ENCODE measurements around the gene KIAA1614.
"Not testable (repeated sequence)": the region's sequence is repeated elsewhere in the genome, so short reads cannot be mapped to it uniquely, and the experiment has no call there.

KIAA1614 gene

DNA sequence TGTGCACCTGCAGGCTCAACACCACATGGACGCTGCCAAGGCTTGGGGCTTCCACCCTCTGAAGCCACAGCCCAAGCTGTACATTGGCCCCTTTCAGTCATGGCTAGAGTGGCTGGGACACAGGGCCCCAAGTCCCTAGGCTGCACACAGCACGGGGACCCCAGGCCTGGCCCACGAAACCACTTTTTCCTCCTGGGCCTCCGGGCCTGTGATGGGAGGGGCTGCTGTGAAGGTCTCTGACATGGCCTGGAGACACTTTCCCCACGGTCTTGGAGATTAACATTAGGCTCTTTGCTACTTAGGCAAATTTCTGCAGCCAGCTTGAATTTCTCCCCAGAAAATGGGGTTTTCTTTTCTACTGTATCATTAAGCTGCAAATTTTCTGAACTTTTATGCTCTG is 46.9 kb downstream of the KIAA1614 start:
- not testable (repeated sequence) for H3K27me3 ChIP-seq (ENCODE audit: control insufficient read depth, insufficient read depth, low read length); H3K27ac ChIP-seq (ENCODE audit: low read length); H3K4me1 ChIP-seq (ENCODE audit: control insufficient read depth, low read depth, low read length); H3K4me3 ChIP-seq (ENCODE audit: low read length); H3K9ac ChIP-seq (ENCODE audit: low read length); H3K36me3 ChIP-seq (ENCODE audit: control insufficient read depth, low read depth, low read length); H3K9me3 ChIP-seq (ENCODE audit: control insufficient read depth, low read depth, low read length)

DNA sequence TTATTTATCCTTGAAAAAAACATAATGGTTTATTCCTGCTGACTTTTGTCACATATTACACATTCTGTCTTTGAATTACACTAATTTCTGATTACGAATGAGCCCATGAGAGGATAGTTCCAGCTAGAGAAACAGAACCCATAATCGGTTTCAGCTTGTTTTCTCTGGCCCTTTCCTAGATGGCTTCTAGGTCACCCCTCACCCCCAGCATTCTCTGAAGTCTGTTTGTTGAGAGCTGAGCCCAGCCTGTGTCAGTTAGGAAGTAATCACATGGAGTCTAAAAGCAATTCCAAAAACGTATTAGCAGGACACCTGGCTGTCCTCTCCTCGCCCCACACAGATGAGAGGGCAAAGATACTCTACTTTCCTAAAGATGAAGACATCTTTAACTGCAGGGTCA is 48.9 kb downstream of the KIAA1614 start:
- no peak overlapping the region for H3K4me3 ChIP-seq (ENCODE audit: low read length)
- no peak overlapping the region for H3K9ac ChIP-seq (ENCODE audit: low read length)
- no peaks in the 10 kb centered on the region for H3K27me3 ChIP-seq (ENCODE audit: control insufficient read depth, insufficient read depth, low read length)
- H3K4me1 ChIP-seq (ENCODE audit: control insufficient read depth, low read depth, low read length): no peaks in the 10 kb centered on the region
- peaks cover 6% of the 10 kb centered on the region for H3K36me3 ChIP-seq (ENCODE audit: control insufficient read depth, low read depth, low read length)
- H3K9me3 ChIP-seq (ENCODE audit: control insufficient read depth, low read depth, low read length): no peaks in the 10 kb centered on the region
- no peak overlapping the region for H3K27ac ChIP-seq (ENCODE audit: low read length)

DNA sequence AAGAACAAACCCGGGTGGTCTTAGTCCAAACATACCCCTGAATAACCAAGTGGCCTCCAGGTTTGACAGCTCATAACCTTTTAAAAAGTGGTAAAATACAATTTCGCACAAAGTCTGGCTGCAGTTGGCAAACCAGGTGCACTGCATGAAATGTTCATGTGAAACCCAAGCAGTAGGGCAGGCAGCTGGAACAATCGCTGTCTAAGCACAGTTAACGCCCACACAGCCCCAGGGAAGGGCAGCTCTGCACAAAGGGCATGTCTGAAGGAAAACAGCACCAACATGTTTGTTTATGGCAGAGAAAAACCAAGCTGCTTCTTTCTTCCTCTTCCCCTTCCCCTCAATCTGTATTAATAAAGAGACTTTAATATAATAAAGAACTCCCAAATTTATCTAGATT is 49.5 kb downstream of the KIAA1614 start:
- Histone ChIP-seq H3K36me3 (ENCODE audit: control insufficient read depth, low read depth, low read length) (peaks cover 6% of the 10 kb centered on the region), H3K4me3 (ENCODE audit: low read length) (no peak overlapping the region), H3K9ac (ENCODE audit: low read length) (no peak overlapping the region), H3K27ac (ENCODE audit: low read length) (no peak overlapping the region), H3K4me1 (ENCODE audit: control insufficient read depth, low read depth, low read length) (no peaks in the 10 kb centered on the region), H3K27me3 (ENCODE audit: control insufficient read depth, insufficient read depth, low read length) (no peaks in the 10 kb centered on the region), H3K9me3 (ENCODE audit: control insufficient read depth, low read depth, low read length) (no peaks in the 10 kb centered on the region)

DNA sequence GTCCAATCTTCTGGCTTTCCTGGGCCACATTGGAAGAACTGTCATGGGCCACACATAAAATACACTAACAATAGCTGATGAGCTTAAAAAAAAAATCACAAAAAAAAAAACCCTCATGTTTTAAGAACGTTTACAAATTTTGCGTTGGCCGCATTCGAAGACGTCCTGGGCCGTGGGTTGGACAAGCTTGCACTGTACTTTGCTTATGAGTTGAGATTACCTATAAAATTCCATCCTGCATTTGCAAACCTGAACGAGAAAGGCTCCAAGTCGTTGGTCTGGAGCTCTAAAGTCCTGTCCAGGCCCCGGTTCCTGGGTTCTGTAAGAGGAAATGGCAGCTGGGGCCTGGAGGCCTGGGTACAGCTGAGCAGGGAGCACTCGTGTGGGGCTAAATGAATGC is 51.4 kb downstream of the KIAA1614 start:
- Histone ChIP-seq H3K9ac (ENCODE audit: low read length) (no peak overlapping the region), H3K9me3 (ENCODE audit: control insufficient read depth, low read depth, low read length) (no peaks in the 10 kb centered on the region), H3K4me1 (ENCODE audit: control insufficient read depth, low read depth, low read length) (no peaks in the 10 kb centered on the region), H3K27me3 (ENCODE audit: control insufficient read depth, insufficient read depth, low read length) (no peaks in the 10 kb centered on the region), H3K27ac (ENCODE audit: low read length) (no peak overlapping the region), H3K36me3 (ENCODE audit: control insufficient read depth, low read depth, low read length) (peaks cover 6% of the 10 kb centered on the region), H3K4me3 (ENCODE audit: low read length) (no peak overlapping the region)

DNA sequence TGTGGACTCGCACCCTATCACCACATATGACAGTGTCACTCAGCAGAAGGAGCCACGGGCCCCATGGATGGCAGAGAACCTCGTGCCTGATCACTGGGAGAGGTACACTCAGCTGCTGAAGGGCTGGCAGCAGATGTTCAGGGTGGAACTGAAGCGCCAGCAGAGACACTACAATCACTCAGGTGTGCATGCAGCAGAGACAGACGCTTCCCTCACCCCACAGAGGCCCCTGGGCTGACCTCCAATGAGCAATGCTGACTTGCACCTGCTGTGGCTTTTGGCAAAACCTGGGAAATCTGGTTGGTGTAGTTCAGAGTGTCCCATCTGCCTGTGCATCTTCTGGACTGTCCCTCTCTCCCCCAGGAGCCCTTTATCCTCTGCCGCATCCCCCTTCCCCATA is 51.9 kb downstream of the KIAA1614 start:
- H3K9me3 ChIP-seq (ENCODE audit: control insufficient read depth, low read depth, low read length): no peaks in the 10 kb centered on the region
- H3K9ac ChIP-seq (ENCODE audit: low read length): no peak overlapping the region
- H3K36me3 ChIP-seq (ENCODE audit: control insufficient read depth, low read depth, low read length): peaks cover 6% of the 10 kb centered on the region
- H3K4me1 ChIP-seq (ENCODE audit: control insufficient read depth, low read depth, low read length): no peaks in the 10 kb centered on the region
- no peak overlapping the region for H3K4me3 ChIP-seq (ENCODE audit: low read length)
- H3K27ac ChIP-seq (ENCODE audit: low read length): no peak overlapping the region
- no peaks in the 10 kb centered on the region for H3K27me3 ChIP-seq (ENCODE audit: control insufficient read depth, insufficient read depth, low read length)

DNA sequence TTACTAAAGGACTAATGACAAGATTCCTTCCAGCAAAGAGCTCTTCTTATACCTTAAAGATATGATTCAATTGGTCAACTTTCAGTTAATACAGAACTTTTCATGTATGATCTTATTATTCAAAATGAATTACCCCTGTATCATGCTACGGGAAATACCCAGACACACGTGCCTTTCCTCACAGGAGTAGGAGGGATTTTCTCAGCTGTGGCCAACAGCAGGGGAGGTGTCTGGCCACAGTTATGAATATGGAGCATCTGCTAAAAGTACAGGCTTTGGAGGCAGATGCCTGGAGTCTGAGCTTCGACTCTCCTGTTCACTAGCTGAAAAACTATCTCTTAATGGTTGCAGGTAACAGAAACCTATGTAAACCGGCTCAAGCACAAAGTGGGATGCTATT is 53.6 kb downstream of the KIAA1614 start:
- no peaks in the 10 kb centered on the region for H3K4me1 ChIP-seq (ENCODE audit: control insufficient read depth, low read depth, low read length)
- H3K36me3 ChIP-seq (ENCODE audit: control insufficient read depth, low read depth, low read length): peaks cover 10% of the 10 kb centered on the region

DNA sequence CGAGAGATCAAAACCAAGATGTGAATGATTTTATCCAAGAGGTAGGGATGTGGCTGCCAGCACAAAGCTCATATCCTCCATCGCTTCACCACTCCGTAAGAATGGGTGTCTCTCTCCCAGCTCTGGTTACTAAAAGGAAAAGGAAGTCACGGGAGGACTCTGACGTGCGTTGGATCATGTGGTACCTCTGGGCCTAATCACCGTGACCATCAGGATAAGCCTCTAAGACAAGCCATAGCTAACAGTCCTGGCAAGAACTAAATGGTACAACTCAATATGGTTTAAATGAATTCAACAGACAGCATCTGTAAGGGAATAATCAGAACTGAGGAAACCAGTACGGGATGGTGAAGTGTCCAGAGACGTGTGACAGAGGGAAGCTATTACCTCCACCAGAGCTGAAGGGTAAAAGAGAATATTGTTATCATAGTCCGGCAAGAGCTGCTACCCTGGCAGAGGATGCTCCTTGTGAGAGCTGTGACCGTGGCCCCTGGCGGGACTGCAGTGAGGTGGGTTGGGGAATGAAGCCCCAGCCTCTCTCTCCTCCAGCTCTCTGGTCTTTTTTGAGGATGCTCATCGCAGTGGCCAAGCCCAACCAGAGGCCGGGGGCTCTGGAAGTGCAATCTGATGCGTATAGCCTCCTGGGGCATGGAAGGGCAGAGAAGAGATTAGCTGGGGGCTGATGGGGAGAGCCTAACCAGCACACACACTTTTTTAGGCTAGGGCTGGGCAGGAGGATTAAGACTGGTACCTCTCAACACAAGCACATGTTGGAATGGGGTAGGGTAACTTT is 54.2 kb downstream of the KIAA1614 start:
- H3K4me1 ChIP-seq (ENCODE audit: control insufficient read depth, low read depth, low read length): no peaks in the 10 kb centered on the region
- no peaks in the 10 kb centered on the region for H3K27me3 ChIP-seq (ENCODE audit: control insufficient read depth, insufficient read depth, low read length)
- no peak overlapping the region for H3K27ac ChIP-seq (ENCODE audit: low read length)
- H3K9me3 ChIP-seq (ENCODE audit: control insufficient read depth, low read depth, low read length): no peaks in the 10 kb centered on the region
- no peak overlapping the region for H3K4me3 ChIP-seq (ENCODE audit: low read length)
- no peak overlapping the region for H3K9ac ChIP-seq (ENCODE audit: low read length)
- H3K36me3 ChIP-seq (ENCODE audit: control insufficient read depth, low read depth, low read length): peaks cover 7% of the 10 kb centered on the region

More for the DNA sequence above, 53.6 kb downstream of the KIAA1614 start:
- Histone ChIP-seq H3K27ac (ENCODE audit: low read length) (no peak overlapping the region), H3K9me3 (ENCODE audit: control insufficient read depth, low read depth, low read length) (no peaks in the 10 kb centered on the region), H3K4me3 (ENCODE audit: low read length) (no peak overlapping the region), H3K27me3 (ENCODE audit: control insufficient read depth, insufficient read depth, low read length) (no peaks in the 10 kb centered on the region), H3K9ac (ENCODE audit: low read length) (no peak overlapping the region)

DNA sequence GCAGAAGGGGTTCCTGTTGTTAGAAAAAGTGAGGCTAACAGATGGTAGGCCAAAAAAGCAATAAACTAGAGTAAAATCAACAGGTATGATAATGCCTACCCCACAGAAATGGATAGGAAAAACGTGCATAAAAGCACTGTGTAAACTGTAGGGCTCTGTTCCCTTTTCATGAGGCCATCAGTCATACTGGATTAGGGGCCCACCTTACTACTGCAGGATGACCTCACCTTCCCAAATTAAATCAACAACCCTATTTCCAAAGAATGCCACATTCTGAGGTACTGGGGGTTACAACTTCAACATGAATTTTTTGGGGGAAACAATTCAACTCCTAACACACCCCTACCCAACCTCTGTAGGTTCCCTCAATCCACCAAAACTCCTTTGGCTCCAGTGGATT is 54.9 kb downstream of the KIAA1614 start:
- no peaks in the 10 kb centered on the region for H3K4me1 ChIP-seq (ENCODE audit: control insufficient read depth, low read depth, low read length)
- H3K9me3 ChIP-seq (ENCODE audit: control insufficient read depth, low read depth, low read length): no peaks in the 10 kb centered on the region
- no peaks in the 10 kb centered on the region for H3K27me3 ChIP-seq (ENCODE audit: control insufficient read depth, insufficient read depth, low read length)
- H3K36me3 ChIP-seq (ENCODE audit: control insufficient read depth, low read depth, low read length): peaks cover 11% of the 10 kb centered on the region
- no peak overlapping the region for H3K9ac ChIP-seq (ENCODE audit: low read length)
- no peak overlapping the region for H3K4me3 ChIP-seq (ENCODE audit: low read length)
- no peak overlapping the region for H3K27ac ChIP-seq (ENCODE audit: low read length)

DNA sequence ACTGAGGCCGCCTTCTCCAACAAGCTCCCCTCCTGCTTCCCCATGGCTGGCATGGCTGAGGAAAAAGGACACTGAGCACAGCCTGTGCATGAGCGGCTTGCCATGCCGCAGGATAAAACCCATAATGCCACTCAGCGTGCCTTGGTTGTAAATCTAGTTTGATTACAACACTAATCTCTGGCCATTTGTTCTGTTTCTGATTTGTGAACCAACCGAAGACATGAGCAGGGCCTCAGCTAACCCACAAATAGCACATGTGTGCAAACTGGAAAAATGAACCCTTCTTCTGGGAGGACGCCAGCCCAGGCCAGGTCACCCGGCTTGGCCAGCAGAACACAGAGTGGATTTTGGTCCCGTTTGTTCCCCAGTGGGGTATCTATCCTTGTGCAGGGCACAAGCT is 56.1 kb downstream of the KIAA1614 start:
- not testable (repeated sequence) for H3K9ac ChIP-seq (ENCODE audit: low read length); H3K27ac ChIP-seq (ENCODE audit: low read length); H3K4me3 ChIP-seq (ENCODE audit: low read length); H3K27me3 ChIP-seq (ENCODE audit: control insufficient read depth, insufficient read depth, low read length); H3K4me1 ChIP-seq (ENCODE audit: control insufficient read depth, low read depth, low read length); H3K9me3 ChIP-seq (ENCODE audit: control insufficient read depth, low read depth, low read length)
- peaks cover 21% of the 10 kb centered on the region for H3K36me3 ChIP-seq (ENCODE audit: control insufficient read depth, low read depth, low read length)

DNA sequence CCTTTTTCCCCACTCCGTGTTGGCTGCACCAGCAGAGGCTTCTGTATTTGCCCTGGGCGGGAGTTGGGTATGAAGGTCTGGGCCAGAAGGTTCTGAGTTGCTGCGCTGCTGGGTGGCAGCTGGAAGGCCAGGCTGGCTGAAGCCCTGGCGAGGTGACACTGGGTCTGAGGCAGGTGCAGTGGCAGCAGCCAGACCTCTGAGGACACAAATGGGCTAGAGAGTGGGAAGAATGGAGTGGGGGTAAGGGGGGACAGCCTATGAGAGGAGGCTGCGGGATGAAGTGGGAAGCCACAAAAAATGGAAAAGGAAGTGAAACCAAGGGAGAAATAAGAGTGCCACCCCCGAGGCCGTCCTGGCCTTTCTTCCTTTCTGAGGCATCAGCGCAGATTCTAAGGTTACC is 56.7 kb downstream of the KIAA1614 start:
- Histone ChIP-seq H3K4me3 (ENCODE audit: low read length) (no peak overlapping the region), H3K36me3 (ENCODE audit: control insufficient read depth, low read depth, low read length) (peaks cover 26% of the 10 kb centered on the region), H3K9me3 (ENCODE audit: control insufficient read depth, low read depth, low read length) (no peaks in the 10 kb centered on the region), H3K9ac (ENCODE audit: low read length) (no peak overlapping the region), H3K27me3 (ENCODE audit: control insufficient read depth, insufficient read depth, low read length) (no peaks in the 10 kb centered on the region), H3K4me1 (ENCODE audit: control insufficient read depth, low read depth, low read length) (no peaks in the 10 kb centered on the region), H3K27ac (ENCODE audit: low read length) (no peak overlapping the region)

DNA sequence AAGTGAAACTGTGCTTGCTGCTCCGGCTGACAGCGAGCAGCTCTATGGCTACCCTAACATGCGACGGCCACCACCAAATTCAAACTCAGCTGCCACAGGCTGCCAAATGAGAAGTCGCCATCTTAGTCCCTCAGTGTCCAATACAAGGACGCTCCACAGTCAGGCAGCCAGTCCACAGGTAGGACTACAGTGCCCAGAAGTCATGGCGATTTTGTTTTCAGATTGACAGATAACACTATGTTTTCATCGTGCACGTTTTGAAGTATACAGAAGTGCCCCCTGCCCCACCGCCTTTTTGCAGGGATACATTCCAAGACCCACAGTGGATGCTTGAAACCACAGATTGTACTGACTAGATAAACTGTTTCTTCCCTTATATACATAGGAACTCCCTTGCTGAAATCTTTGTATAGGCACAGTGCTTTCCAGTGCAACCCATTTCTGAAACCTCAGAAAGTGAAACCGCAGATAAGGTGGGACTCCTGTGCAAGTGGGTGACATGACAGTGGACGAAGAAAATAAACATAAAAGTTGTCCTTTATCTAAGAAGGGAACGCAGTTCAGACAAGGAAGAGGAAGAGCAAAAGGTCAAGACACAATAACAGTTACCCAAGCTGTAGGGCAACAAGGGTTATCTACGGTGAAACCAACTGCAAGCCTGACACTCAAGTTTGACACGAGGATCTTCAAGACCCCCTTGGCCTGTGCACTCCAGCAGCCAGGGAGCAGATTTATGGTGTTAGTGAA is 57.8 kb downstream of the KIAA1614 start:
- H3K27ac ChIP-seq (ENCODE audit: low read length): no peak overlapping the region
- H3K36me3 ChIP-seq (ENCODE audit: control insufficient read depth, low read depth, low read length): peaks cover 32% of the 10 kb centered on the region
- H3K27me3 ChIP-seq (ENCODE audit: control insufficient read depth, insufficient read depth, low read length): no peaks in the 10 kb centered on the region
- H3K9me3 ChIP-seq (ENCODE audit: control insufficient read depth, low read depth, low read length): no peaks in the 10 kb centered on the region
- no peaks in the 10 kb centered on the region for H3K4me1 ChIP-seq (ENCODE audit: control insufficient read depth, low read depth, low read length)
- no peak overlapping the region for H3K9ac ChIP-seq (ENCODE audit: low read length)
- H3K4me3 ChIP-seq (ENCODE audit: low read length): no peak overlapping the region

Data from iPS-18a (cell line).